GM12874 (cell line): Measurements from ENCODE around the gene PDXK.

ENCODE experiments used
- CTCF ChIP-seq: IDR thresholded peaks from 2 replicates; pipeline ENCODE4 v1.5.1; 2011; ENCODE audit warnings: low read depth, mild to moderate bottlenecking, control low read depth, low read length, moderate library complexity; ENCODE audit not compliant: insufficient read depth

The PDXK gene

DNA sequence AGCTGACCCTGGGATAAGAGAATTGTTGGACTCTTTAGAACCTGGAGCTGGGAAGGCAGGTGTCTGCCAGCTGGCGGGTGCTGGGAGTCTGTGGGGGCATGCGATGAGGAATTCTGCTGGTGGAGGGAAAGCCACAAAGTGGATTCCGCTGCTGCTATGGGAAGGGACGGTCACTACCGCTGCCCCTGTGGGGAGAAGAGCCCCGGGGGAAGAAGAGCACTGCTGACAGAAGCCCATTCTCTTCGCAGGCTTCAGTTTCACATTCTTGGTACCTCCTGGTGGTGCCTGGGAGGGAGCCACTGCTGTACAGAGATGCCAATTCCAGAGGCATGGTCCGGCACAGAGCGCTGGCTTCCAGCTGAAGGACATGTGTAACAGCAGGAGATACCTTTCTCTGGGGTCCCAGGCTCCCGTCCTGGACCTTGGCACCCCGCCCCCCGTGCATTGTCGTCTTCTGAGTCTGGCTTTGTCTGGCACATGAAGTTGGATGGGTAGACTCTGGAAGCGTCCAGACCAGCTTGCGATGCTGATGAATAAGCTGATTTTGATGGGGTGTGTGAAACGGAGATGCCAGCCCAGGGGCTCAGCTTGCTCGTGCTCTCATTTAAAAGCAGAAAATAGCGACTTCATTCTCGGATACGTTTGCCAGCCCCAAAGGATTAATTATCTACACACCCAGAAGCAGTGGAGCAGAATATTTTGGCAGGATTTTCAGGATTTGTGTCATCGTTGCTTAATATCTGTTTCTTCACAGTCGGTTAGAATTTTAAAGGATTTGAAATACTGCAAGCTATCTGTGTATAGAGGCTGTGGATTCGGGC, 13.2 kb downstream of the PDXK start:
- TF ChIP-seq CTCF, result no peak

GRCh38 chr21:43733060-43733459, 14.1 kb downstream of the PDXK start:
- no peak for TF ChIP-seq CTCF

DNA sequence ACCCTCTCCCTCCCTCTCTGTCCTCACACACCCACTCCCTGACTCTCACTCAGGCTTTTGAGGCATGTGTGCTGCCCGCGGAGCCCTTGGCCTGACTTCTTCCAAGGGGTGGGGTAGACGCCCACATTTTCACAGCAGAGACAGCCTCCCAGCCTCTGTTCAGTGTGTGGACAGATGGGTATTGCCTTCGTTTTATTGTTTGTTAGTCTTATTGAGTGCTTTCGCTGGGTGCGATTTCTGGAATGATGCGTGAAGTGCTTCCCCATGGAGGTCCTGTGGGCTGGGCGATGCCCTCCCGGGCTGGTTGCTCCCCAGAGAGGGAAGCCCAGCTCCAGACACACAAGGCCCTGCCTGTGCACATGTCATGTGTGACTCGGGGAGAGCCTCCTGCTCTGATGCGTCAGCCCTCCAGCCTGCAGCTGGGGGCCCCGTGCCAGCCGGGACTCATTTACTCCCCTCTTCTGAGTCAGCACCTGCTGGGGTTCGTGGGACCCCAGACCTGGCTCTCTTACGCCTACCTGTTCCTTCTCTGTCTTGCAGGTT, 14.7 kb downstream of the PDXK start:
- TF ChIP-seq CTCF, result no peak

DNA sequence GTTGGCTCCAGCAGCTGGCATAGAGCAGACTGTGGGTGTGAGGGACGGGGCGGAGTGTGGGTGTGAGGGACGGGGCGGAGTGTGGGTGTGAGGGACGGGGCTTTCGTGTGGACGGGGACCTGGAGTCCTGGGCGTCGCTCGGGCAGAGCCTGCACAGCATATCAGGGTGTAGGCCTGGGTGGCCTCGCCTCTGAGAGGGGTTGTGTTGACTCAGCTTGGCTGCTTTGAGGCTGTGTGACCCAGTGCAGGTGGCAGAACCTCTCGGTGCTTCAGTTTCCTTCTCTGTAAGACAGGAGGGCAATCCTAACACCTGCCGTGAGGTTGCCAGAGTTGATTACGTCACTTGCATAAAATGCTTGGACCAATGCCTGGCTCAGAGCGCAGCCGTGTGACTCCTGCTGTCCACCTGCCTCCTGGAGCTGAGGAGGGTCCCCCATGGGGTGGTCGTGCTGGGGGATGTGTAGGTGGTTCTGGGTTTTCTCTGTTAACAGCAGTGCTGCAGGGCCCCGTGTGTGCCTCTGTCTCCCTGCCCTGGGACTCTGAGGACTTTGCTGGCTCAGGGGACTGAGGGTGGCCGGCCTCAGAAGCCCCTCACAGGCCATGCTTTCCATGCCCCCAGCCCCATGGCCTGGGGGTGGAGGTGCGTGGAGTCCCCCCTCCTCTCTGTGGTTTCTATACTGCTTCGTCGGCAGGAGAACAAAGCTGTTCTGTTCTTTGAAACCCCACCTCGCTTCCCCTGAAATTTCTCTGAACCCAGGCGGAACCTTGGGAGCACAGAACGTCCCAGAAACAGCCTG, 15.4 kb downstream of the PDXK start:
- no peak for TF ChIP-seq CTCF

- TF ChIP-seq CTCF, result no peak
Observed at GRCh38 chr21:43734928-43735229, 15.9 kb downstream of the PDXK start.

- no peak for TF ChIP-seq CTCF
Observed at GRCh38 chr21:43735236-43736091, 16.5 kb downstream of the PDXK start.

- TF ChIP-seq CTCF, result no peak
Observed at GRCh38 chr21:43736224-43736883, 17.4 kb downstream of the PDXK start.
